ENCODE measurements around the gene UPF2. TPM values are rescaled to one million over a fixed set of nuclear protein-coding genes. Genes with fewer than 3 reads are reported as not detected.

The UPF2 gene
- polyA plus RNA-seq, 1 donor from 2014 or later, result 14.3 TPM

- H3K27me3 ChIP-seq (ENCODE audit: insufficient read depth, low read depth, low read length), result no peaks in the 10 kb centered on the region
- no peaks in the 10 kb centered on the region for H3F3A ChIP-seq (ENCODE audit: insufficient read depth, low read length, poor library complexity, severe bottlenecking)
- H3K9me2 ChIP-seq (ENCODE audit: insufficient read depth, low read length), result no peaks in the 10 kb centered on the region
- H4K20me1 ChIP-seq (ENCODE audit: insufficient read depth), result no peaks in the 10 kb centered on the region
- TF ChIP-seq POLR2AphosphoS5 (IDR thresholded peaks at IDR 0.05), result no peak
- TF ChIP-seq EP300 (conservative IDR thresholded peaks at IDR 0.05; ENCODE audit: poor library complexity, severe bottlenecking), result no peak
- TF ChIP-seq SMC3 (conservative IDR thresholded peaks at IDR 0.05; ENCODE audit: poor library complexity), result no peak
- TF ChIP-seq EZH2 (IDR thresholded peaks at IDR 0.05; ENCODE audit: borderline replicate concordance, insufficient read depth, low read length, poor library complexity, severe bottlenecking), result no peak
- no peak for TF ChIP-seq TAF1 (IDR thresholded peaks at IDR 0.05; ENCODE audit: low read depth)
- no peaks in the 10 kb centered on the region for H3K36me3 ChIP-seq (ENCODE audit: insufficient read depth, low read length)
- H2AFZ ChIP-seq (ENCODE audit: low read depth, low read length), result no peak overlapping the region
- H3K79me2 ChIP-seq (replicated peaks; ENCODE audit: insufficient read depth, low read length), result no peaks in the 10 kb centered on the region
- no peaks in the 10 kb centered on the region for H3K9me3 ChIP-seq (ENCODE audit: low read length)
- H3K4me2 ChIP-seq (ENCODE audit: low read length), result no peak overlapping the region
- no peak overlapping the region for H3K4me3 ChIP-seq (ENCODE audit: low read length)
- no peak overlapping the region for H3K27ac ChIP-seq (ENCODE audit: low read length)
- no peak overlapping the region for H3K9ac ChIP-seq (ENCODE audit: low read length)
These were observed 39.4 kb upstream of the UPF2 start for GRCh38 chr10:12081879-12082557.

GRCh38 chr10:12081470-12081869 is 38.9 kb upstream of the UPF2 start:
- Histone ChIP-seq H3K9me2 (ENCODE audit: insufficient read depth, low read length) (no peaks in the 10 kb centered on the region), H3K4me2 (ENCODE audit: low read length) (no peak overlapping the region), H3K9ac (ENCODE audit: low read length) (no peak overlapping the region), H3K27ac (ENCODE audit: low read length) (no peak overlapping the region), H3K36me3 (ENCODE audit: insufficient read depth, low read length) (no peaks in the 10 kb centered on the region), H3K27me3 (ENCODE audit: insufficient read depth, low read depth, low read length) (no peaks in the 10 kb centered on the region), H3F3A (ENCODE audit: insufficient read depth, low read length, poor library complexity, severe bottlenecking) (no peaks in the 10 kb centered on the region), H3K9me3 (ENCODE audit: low read length) (no peaks in the 10 kb centered on the region), H4K20me1 (ENCODE audit: insufficient read depth) (no peaks in the 10 kb centered on the region), H3K4me3 (ENCODE audit: low read length) (no peak overlapping the region), H2AFZ (ENCODE audit: low read depth, low read length) (no peak overlapping the region), H3K79me2 (replicated peaks; ENCODE audit: insufficient read depth, low read length) (no peaks in the 10 kb centered on the region)
- TF ChIP-seq TAF1 (IDR thresholded peaks at IDR 0.05; ENCODE audit: low read depth) (no peak), SMC3 (conservative IDR thresholded peaks at IDR 0.05; ENCODE audit: poor library complexity) (no peak), RAD21 (conservative IDR thresholded peaks at IDR 0.05) (no peak), MXI1 (conservative IDR thresholded peaks at IDR 0.05; ENCODE audit: poor library complexity, severe bottlenecking) (no peak), REST (IDR thresholded peaks at IDR 0.05; ENCODE audit: borderline replicate concordance) (no peak), CTCF (IDR thresholded peaks at IDR 0.05; ENCODE audit: poor library complexity, severe bottlenecking) (no peak), POLR2AphosphoS5 (IDR thresholded peaks at IDR 0.05) (no peak), EZH2 (IDR thresholded peaks at IDR 0.05; ENCODE audit: borderline replicate concordance, insufficient read depth, low read length, poor library complexity, severe bottlenecking) (no peak), EP300 (conservative IDR thresholded peaks at IDR 0.05; ENCODE audit: poor library complexity, severe bottlenecking) (no peak)
